AML-193 (cell line): ENCODE measurements around the gene AKNA.

Experiments
- DNase-seq, 2 experiments: peaks; one replicate each; lab custom pipeline; 2025; lab: John Stamatoyannopoulos, UW

Gene AKNA

GRCh38 chr9:114356792-114357191 is 31.0 kb downstream of the AKNA start:
- no peak for DNase-seq

GRCh38 chr9:114355821-114356220 is 32.0 kb downstream of the AKNA start:
- DNase-seq: no peak

- no peak for DNase-seq
Measured at GRCh38 chr9:114351932-114352331, 35.9 kb downstream of the AKNA start.

GRCh38 chr9:114350636-114351401 is 37.0 kb downstream of the AKNA start:
- no peak for DNase-seq

GRCh38 chr9:114349713-114350480 is 37.9 kb downstream of the AKNA start:
- no peak for DNase-seq

GRCh38 chr9:114348906-114349482 is 38.8 kb downstream of the AKNA start:
- DNase-seq: no peak

- no peak for DNase-seq
Measured at GRCh38 chr9:114348261-114348905, 39.4 kb downstream of the AKNA start.

- no peak for DNase-seq
Measured at GRCh38 chr9:114347675-114348074, 40.1 kb downstream of the AKNA start.

- DNase-seq: no peak
Measured at GRCh38 chr9:114346146-114346545, 41.6 kb downstream of the AKNA start.

GRCh38 chr9:114345493-114346065 is 42.2 kb downstream of the AKNA start:
- DNase-seq: no peak

- no peak for DNase-seq
Measured at GRCh38 chr9:114344692-114345091, 43.1 kb downstream of the AKNA start.

GRCh38 chr9:114344188-114344566 is 43.6 kb downstream of the AKNA start:
- DNase-seq: no peak

GRCh38 chr9:114343471-114344187 is 44.2 kb downstream of the AKNA start:
- no peak for DNase-seq

- DNase-seq: no peak
Measured at GRCh38 chr9:114342755-114343440, 44.9 kb downstream of the AKNA start.

- no peak for DNase-seq
Measured at GRCh38 chr9:114341991-114342390, 45.8 kb downstream of the AKNA start.

GRCh38 chr9:114341152-114341830 is 46.5 kb downstream of the AKNA start:
- DNase-seq: no peak

GRCh38 chr9:114339130-114339908 is 48.5 kb downstream of the AKNA start:
- peak; percentile 32 to 35 for DNase-seq

GRCh38 chr9:114338187-114338586 is 49.6 kb downstream of the AKNA start:
- DNase-seq: no peak

- DNase-seq: no peak
Measured at GRCh38 chr9:114336699-114337395, 50.9 kb downstream of the AKNA start.
